ENCODE data around the gene FKBP7.
"Not testable (repeated sequence)": the region's sequence is repeated elsewhere in the genome, so short reads cannot be mapped to it uniquely, and the experiment has no call there.

The FKBP7 gene

DNA sequence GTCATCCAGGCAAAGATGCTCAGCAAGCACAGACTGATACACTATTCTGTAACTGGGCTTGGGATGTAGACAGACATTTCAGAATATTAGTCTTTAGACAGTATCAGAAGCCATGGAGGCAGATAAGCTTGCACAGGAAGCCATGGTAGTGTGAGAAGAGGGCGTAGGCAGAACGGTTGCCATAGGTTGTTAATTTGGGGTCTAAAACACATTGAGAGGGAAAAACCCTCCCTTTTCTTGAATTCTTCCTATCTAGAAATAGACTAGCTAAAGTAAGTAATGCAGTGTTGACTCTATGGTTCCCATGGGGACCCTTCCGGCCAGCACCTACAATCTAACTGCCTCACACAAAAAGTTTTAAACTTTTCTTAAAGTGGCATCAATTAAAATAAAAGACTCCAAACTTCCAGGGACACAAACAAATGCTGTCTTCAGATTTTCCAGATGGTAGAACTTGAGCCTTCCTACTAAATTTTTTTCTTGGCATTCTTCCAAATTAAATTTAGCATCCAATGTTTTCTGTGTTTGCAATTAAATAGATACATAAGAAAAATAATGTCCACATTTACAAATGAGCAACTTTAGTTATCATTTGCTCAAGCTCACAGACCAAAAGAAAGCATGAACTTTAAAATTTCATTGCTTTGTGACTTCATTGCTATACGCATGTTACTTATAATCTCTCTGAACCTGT, 29.3 kb downstream of the FKBP7 start:
- DNase-seq, result no peak

GRCh38 chr2:178441426-178441825, 37.0 kb downstream of the FKBP7 start:
- DNase-seq, result no peak

- DNase-seq, result no peak
Measured at GRCh38 chr2:178436662-178437061, 41.7 kb downstream of the FKBP7 start.

GRCh38 chr2:178429336-178429735, 49.1 kb downstream of the FKBP7 start:
- no peak for DNase-seq

DNA sequence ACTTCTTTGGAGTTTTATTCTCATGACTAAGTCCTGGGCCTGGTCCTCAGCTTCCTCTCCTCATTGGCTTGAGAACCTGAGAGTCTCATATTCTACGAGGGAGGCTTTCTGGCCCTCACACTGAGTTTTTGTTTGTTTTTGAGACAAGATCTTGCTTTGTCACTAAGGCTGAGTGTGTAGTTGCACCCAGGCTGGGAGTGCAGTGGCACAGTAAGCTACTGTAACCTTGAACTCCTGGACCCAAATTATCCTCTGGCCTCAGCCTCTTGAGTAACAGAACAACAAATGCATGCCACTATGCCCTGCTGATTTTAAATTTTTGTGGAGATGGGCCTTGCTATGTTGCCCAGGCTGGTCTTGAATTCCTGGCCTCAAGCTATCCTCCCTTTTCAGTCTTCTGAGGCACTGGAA, 50.0 kb downstream of the FKBP7 start:
- DNase-seq, result no peak

GRCh38 chr2:178427458-178427857, 50.9 kb downstream of the FKBP7 start:
- no peak for DNase-seq

GRCh38 chr2:178426388-178426787, 52.0 kb downstream of the FKBP7 start:
- DNase-seq, result no peak

GRCh38 chr2:178425255-178425827, 53.1 kb downstream of the FKBP7 start:
- DNase-seq, result no peak

DNA sequence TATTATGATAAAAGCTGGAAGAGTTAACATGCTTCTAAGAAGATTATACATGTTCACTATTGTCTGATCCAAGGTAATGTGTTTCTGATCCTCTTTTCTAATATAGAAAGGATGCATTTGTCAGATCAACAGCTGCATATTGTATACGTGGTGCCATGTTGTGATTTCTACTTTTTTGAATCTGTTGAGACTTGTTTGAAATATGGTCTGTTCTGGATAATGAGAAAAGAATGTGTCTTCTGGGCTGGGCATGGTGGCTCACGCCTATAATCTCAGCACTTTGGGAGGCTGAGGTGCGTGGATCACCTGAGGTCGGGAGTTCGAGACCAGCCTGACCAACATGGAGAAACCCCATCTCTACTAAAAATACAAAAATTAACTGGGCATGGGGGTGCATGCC, 54.7 kb downstream of the FKBP7 start:
- DNase-seq, result not testable (repeated sequence)

GRCh38 chr2:178422097-178422496, 56.3 kb downstream of the FKBP7 start:
- DNase-seq, result no peak

- DNase-seq, result no peak
Measured at GRCh38 chr2:178420463-178420999, 57.9 kb downstream of the FKBP7 start.

DNA sequence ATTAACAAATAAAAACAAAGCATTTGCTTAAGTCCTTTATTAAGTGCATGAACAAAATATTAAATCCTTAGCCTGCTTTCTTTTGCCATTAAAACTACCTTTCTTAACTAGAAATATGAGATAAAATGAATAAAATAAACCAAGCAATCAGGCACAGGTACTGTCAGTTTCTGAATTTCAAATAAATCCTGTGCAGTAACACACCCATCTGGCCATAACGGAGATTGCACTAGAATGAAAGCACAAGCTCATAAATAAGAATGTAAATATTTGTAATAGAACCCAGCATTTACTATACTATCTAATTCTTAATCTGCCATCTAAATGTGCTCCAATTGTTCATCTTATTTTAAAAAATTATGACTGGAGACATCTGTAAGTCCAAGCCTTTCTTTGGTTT, 59.3 kb downstream of the FKBP7 start:
- DNase-seq, result peak in 1 of 3 experiments; percentile 26

DNA sequence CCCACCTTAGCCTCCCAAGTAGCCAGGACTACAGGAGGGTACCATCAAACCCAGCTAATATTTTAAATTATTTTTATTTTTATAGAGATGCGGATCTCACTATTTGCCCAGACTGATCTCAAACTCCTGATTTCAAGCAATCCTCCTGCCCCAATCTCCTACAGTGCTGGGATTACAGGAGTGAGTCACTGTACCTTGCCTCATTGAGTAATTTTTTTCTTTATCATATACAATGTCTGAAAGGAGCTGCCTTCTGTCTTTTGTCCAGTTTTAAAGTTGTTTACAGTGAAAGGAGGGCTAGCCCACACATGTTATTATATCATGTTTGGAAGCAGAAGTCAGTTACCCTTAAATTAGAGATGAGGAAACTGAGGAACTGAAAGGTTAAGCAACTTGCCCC, 60.0 kb downstream of the FKBP7 start:
- no peak for DNase-seq

- no peak for DNase-seq
Measured at GRCh38 chr2:178417916-178418315, 60.5 kb downstream of the FKBP7 start.

DNA sequence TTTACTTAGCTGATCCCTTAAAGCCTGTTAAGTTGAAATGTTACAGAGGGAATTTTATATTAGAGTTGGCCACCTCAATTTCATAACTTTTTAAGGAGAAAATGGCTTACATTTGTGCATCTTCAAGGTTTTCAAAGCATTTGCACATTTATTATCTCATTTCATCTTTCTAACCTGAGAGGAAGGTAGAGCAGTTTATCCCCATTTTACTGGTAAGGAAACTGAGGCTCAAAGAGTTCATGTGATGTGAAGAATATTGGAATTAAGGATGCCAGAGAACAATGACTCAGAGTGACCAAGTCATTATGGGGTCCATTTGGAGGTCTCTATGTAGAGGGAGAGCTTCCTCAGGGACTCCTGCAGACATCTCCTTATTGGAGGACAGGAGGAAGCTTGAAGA, 62.4 kb downstream of the FKBP7 start:
- no peak for DNase-seq

DNA sequence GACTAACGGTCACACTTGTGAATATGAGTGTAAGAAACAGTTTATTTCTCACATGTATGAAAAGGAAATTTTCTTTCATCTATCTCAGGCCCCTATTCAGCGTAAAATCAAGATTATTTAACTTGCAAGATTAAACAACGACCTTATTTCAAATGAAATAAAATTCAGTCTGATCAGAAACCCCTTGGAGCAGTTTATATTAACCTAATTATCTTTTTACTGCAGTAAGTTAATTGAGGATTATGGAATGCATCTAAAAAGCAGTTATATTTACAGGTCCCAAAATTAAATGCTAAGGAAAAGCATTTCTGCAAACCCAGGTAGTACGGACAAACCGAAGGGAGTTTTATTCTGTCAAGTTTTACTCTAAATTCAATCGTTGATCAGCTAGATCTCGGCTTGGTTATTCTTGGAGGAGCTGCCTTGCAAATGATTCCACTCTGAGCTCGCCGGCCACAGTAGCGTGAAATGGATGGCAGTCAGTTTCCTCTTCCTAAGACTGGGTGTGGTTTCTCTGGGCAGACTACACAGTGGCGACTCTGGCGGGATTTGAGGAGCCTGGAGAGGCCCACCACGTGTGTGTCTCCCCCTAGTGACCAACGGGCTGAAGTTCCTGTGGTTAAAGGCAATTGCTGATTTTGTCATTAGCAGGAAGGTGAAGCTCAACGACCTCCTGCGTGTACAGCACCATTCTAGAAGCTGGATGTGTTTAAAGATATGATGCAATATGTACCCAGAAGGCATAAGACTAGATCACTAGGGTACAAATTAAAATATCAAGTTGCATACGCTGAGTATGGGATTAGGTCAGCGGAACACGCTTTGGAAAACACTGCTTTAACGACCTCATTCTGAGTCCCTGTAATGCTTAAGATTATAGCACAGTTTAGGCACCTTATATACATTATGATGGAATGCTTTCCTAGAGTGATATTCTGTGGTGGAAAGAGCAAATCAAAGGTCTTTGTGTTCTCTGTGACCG, 63.8 kb downstream of the FKBP7 start:
- peak; percentile 85 to 97 (median 91) for DNase-seq
